OCI-LY7 (cell line): ENCODE measurements around the gene ASB4. TPM values are rescaled to one million over a fixed set of nuclear protein-coding genes. Genes with fewer than 3 reads are reported as not detected.

ENCODE experiments used
- BruUV-seq: library from RNA; stranded (reverse); fragments of 400-500 nt; replicated peaks from 2 replicates; lab custom pipeline; 2021; lab: Mats Ljungman, UMichigan
- CTCF ChIA-PET: fragments of 300-600 bp; sonication (Branson Sonifier 250); formaldehyde crosslinking; loops from one replicate; lab custom pipeline; 2022; ENCODE audit warnings: antibody characterized with exemption; ENCODE audit not compliant: unreplicated experiment; lab: Charles Lee
- POLR2A ChIA-PET: fragments of 300-600 bp; sonication (Branson Sonifier 250); formaldehyde crosslinking; loops from one replicate; lab custom pipeline; 2022; ENCODE audit warnings: antibody characterized with exemption; lab: Charles Lee
- DNase-seq: peaks from one replicate; pipeline ENCODE4 v3.0.0-alpha.2; 2015; ENCODE audit warnings: low spot score
- H2AFZ ChIP-seq: fragments of 200-600 bp; sonication (generic), shearing (Covaris generic); 2 replicates; pipeline ENCODE4 v1.6.1; 2014; ENCODE audit warnings: mild to moderate bottlenecking, antibody characterized with exemption, low read length, moderate library complexity
- H3K27ac ChIP-seq: fragments of 200-600 bp; sonication (generic); 2 replicates; pipeline ENCODE4 v1.5.1; 2014; ENCODE audit warnings: mixed run types, low read depth, mild to moderate bottlenecking, moderate library complexity, low read length, inconsistent platforms; ENCODE audit not compliant: poor library complexity, severe bottlenecking
- H3K36me3 ChIP-seq: fragments of 200-600 bp; sonication (generic); 2 replicates; pipeline ENCODE4 v1.6.1; 2014; ENCODE audit warnings: mild to moderate bottlenecking, antibody characterized with exemption, low read length, moderate library complexity, mixed read lengths; ENCODE audit not compliant: insufficient read depth
- H3K4me1 ChIP-seq: fragments of 200-600 bp; sonication (generic); 2 replicates; pipeline ENCODE4 v1.5.1; 2014; ENCODE audit warnings: mild to moderate bottlenecking, low read length; ENCODE audit not compliant: insufficient read depth, poor library complexity, severe bottlenecking
- H3K4me2 ChIP-seq: fragments of 200-600 bp; sonication (generic); 2 replicates; pipeline ENCODE4 v1.6.1; 2014; ENCODE audit warnings: mild to moderate bottlenecking, low read length
- H3K4me3 ChIP-seq: fragments of 200-600 bp; sonication (generic); 2 replicates; pipeline ENCODE4 v1.5.1; 2014; ENCODE audit warnings: mild to moderate bottlenecking, low read depth, low read length; ENCODE audit not compliant: poor library complexity, severe bottlenecking
- H3K79me2 ChIP-seq: fragments of 200-600 bp; sonication (generic); 2 replicates; pipeline ENCODE4 v1.6.1; 2016; ENCODE audit warnings: low read depth, mild to moderate bottlenecking, low read length, moderate library complexity, mixed read lengths; ENCODE audit not compliant: insufficient read depth
- H3K9me2 ChIP-seq: fragments of 200-600 bp; sonication (generic); 2 replicates; pipeline ENCODE4 v1.6.1; 2016; ENCODE audit warnings: mild to moderate bottlenecking, low read length, mixed read lengths; ENCODE audit not compliant: insufficient read depth
- H3K9me3 ChIP-seq: fragments of 200-600 bp; sonication (generic); 2 replicates; pipeline ENCODE4 v1.6.1; 2014; ENCODE audit warnings: mild to moderate bottlenecking, mixed run types, low read length, mixed read lengths
- H4K20me1 ChIP-seq: fragments of 200-600 bp; sonication (generic); 2 replicates; pipeline ENCODE4 v1.6.1; 2014; ENCODE audit warnings: mild to moderate bottlenecking, antibody characterized with exemption, low read length, moderate library complexity, mixed read lengths; ENCODE audit not compliant: insufficient read depth
- EZH2phosphoT487 ChIP-seq: fragments of 200-600 bp; sonication (generic); IDR thresholded peaks from 2 replicates; pipeline ENCODE4 v1.6.1; 2018; ENCODE audit warnings: low read depth, borderline replicate concordance, mild to moderate bottlenecking, mixed run types, antibody characterized with exemption, low read length, moderate library complexity, mixed read lengths
- intact Hi-C: fragments of 100-400 bp; cut with micrococcal nuclease; formaldehyde crosslinking; loops from one replicate; pipeline ENCODE4 v1.10.0; 2022; ENCODE audit not compliant: unreplicated experiment
- total RNA-seq, 2 experiments: library from RNA; depleted of rRNA in 1 of 2; stranded (reverse); fragments of >200 nt in 1 of 2; shearing (Covaris generic) in 1 of 2; gene quantifications; 2 replicates each; pipeline ENCODE4 v1.2.3, GENCODE V29; 2014 to 2022
- TF ChIP-seq, protein P1 (sequence below): fragments of 200-600 bp; sonication (generic); conservative IDR thresholded peaks from 2 replicates; pipeline ENCODE4 v1.5.1; 2014; ENCODE audit warnings: mild to moderate bottlenecking, antibody characterized with exemption, low read length, moderate library complexity, mixed read lengths

ASB4 gene
- total RNA-seq, 2 experiments from 2014 or later: not detected

DNA sequence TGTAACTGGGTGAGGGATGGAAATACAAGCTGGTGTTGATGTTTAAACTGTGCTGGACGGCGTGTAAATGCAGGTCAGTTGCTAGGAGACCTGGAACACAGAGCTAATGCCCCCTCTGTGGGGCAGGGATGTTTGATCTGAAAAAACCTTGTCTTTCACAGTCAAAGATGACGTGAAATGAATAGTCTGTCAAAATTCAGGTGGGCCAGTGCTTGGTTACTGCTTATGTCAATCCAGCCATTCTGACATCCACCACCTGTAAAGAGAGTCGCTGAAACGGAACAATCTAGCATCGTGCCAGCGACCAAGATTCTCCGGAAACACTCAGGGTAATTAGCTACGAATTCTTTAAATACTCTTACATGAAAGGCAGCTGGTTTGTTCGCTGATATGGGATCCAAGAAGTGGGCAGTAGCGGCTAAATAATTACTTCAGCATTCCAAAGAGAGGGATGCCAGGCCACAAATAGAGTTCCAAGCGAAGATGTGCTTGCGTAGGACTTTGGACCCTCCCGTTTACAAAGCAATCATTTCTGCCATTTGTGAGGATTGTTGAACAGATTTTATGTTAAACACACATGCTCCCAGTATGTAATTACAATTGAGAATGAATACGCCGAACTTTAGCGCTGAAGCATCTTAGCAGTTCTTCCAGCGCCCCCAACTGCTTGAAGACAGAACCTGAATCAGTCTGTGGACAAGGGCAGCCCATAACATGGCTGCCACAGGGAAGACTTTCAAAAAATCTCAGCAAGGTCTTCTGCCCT is 7.3 kb upstream of the ASB4 start:
- no peak for DNase-seq
- CTCF ChIA-PET: no interaction called here
- Histone ChIP-seq H3K4me3 (no peak overlapping the region), H3K9me2 (no peaks in the 10 kb centered on the region), H3K9me3 (no peaks in the 10 kb centered on the region), H3K36me3 (no peaks in the 10 kb centered on the region; the same call in 1 of the 2 replicates), H3K4me1 (no peaks in the 10 kb centered on the region), H3K27ac (no peak overlapping the region), H3K4me2 (no peak overlapping the region), H2AFZ (peak overlapping the region; percentile 54; the same call in 1 of the 2 replicates), H3K79me2 (no peaks in the 10 kb centered on the region), H4K20me1 (no peaks in the 10 kb centered on the region)
- intact Hi-C loops: no loop called here
- POLR2A ChIA-PET: interaction anchor here (0.7 kb wide), 1 partner anchor 171 kb away, joined by 3 read pairs; no protein-coding TSS in a partner anchor
- TF ChIP-seq, protein P1, sequence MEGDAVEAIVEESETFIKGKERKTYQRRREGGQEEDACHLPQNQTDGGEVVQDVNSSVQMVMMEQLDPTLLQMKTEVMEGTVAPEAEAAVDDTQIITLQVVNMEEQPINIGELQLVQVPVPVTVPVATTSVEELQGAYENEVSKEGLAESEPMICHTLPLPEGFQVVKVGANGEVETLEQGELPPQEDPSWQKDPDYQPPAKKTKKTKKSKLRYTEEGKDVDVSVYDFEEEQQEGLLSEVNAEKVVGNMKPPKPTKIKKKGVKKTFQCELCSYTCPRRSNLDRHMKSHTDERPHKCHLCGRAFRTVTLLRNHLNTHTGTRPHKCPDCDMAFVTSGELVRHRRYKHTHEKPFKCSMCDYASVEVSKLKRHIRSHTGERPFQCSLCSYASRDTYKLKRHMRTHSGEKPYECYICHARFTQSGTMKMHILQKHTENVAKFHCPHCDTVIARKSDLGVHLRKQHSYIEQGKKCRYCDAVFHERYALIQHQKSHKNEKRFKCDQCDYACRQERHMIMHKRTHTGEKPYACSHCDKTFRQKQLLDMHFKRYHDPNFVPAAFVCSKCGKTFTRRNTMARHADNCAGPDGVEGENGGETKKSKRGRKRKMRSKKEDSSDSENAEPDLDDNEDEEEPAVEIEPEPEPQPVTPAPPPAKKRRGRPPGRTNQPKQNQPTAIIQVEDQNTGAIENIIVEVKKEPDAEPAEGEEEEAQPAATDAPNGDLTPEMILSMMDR: peak; percentile 30; the same call in 1 of the 2 replicates
- TF ChIP-seq EZH2phosphoT487: no peak
- no TSS peak for BruUV-seq

DNA sequence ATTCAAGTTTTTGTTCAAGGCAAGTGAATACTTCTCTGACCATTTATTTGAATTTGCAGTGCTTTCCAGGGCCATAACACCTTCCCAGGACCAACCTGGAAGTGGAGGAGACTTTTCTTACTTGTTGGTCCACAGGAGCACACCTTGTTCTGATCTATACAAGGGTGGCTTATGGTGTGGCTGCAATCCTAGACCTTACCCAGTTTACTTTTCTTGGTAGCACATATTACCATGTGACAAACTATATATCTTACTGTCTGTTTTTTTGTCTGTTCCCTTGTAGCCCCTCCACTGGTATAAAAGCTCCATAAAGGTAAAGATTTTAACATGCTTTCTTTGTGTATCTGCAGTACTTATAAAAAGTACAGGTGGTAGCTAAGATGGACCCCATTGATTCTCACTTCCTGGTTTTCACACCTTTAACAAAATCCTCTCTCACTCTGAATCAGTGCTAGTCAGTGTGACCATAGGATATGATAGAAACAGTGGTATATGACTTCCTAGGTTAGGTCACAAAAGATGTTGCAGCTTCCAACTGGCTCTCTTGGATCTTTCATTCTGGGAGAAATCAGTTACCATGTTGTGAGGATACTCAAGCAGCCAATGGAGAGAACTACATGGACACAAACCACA is 5.6 kb upstream of the ASB4 start:
- no peak for TF ChIP-seq EZH2phosphoT487
- TF ChIP-seq, protein P1: no peak
- H3K4me2 ChIP-seq: no peak overlapping the region
- H4K20me1 ChIP-seq: no peaks in the 10 kb centered on the region
- intact Hi-C loops: no loop called here
- no peak for DNase-seq
- H2AFZ ChIP-seq: no peak overlapping the region
- no peaks in the 10 kb centered on the region; the same call in 1 of the 2 replicates for H3K36me3 ChIP-seq
- BruUV-seq: no TSS peak
- no peaks in the 10 kb centered on the region for H3K9me3 ChIP-seq
- CTCF ChIA-PET: no interaction called here
- no peaks in the 10 kb centered on the region for H3K9me2 ChIP-seq
- no peak overlapping the region for H3K27ac ChIP-seq
- H3K4me3 ChIP-seq: no peak overlapping the region
- POLR2A ChIA-PET: interaction anchor here (0.6 to 2.2 kb wide), 4 partner anchors 9 to 89 kb away, joined by 3 to 5 read pairs (median 4); no protein-coding TSS in a partner anchor
- H3K79me2 ChIP-seq: no peaks in the 10 kb centered on the region
- H3K4me1 ChIP-seq: no peaks in the 10 kb centered on the region
